Natural killer cell (primary cell): Measurements from ENCODE around the gene MEGF6. TPM values are rescaled to one million over a fixed set of nuclear protein-coding genes. Genes with fewer than 3 reads are reported as not detected.

Experiments used
- ATAC-seq, 3 donors: fragments of 150-1000 bp in 2 of 3; fragments of 200-7000 bp in 1 of 3; cut with Tn5 transposase; 1 replicate in 1 of 3; 2 replicates in 2 of 3; pipeline ENCODE4 v1.10.0; 2021; ENCODE audit warnings: mild to moderate bottlenecking in 2 of 3, moderate library complexity in 2 of 3
- DNase-seq, 2 donors: peaks; one replicate each; pipeline versions ENCODE4 v3.0.0 to v3.0.0-alpha.2; 2013 to 2021; ENCODE audit warnings: mixed read lengths in 1 of 2
- H3K27ac ChIP-seq: one replicate; pipeline ENCODE4 v1.5.1; 2013; ENCODE audit warnings: mild to moderate bottlenecking, low read length
- H3K27me3 ChIP-seq: one replicate; pipeline ENCODE4 v1.6.1; 2013; ENCODE audit warnings: low read length; ENCODE audit not compliant: control insufficient read depth, insufficient read depth
- H3K36me3 ChIP-seq: one replicate; pipeline ENCODE4 v1.6.1; 2013; ENCODE audit warnings: low read length; ENCODE audit not compliant: control insufficient read depth, insufficient read depth
- H3K4me1 ChIP-seq: one replicate; pipeline ENCODE4 v1.6.1; 2013; ENCODE audit warnings: low read length; ENCODE audit not compliant: control insufficient read depth, insufficient read depth
- H3K4me3 ChIP-seq: one replicate; pipeline ENCODE4 v1.5.1; 2013; ENCODE audit warnings: low read length
- H3K9me3 ChIP-seq: one replicate; pipeline ENCODE4 v1.6.1; 2013; ENCODE audit warnings: low read length; ENCODE audit not compliant: control insufficient read depth, insufficient read depth
- H3K27ac Mint-ChIP-seq, 2 donors: one replicate each; pipeline ENCODE4 v1.8.0; 2022; ENCODE audit warnings: mild to moderate bottlenecking in 2 of 2, mixed read lengths in 2 of 2, moderate library complexity in 1 of 2
- H3K27me3 Mint-ChIP-seq, 2 donors: one replicate each; pipeline ENCODE4 v1.8.0; 2022; ENCODE audit warnings: low read depth in 2 of 2, mixed read lengths in 2 of 2
- H3K36me3 Mint-ChIP-seq: one replicate; pipeline ENCODE4 v1.8.0; 2022; ENCODE audit warnings: mixed read lengths
- H3K4me1 Mint-ChIP-seq, 2 donors: one replicate each; pipeline ENCODE4 v1.8.0; 2022; ENCODE audit warnings: mixed read lengths in 2 of 2
- H3K4me3 Mint-ChIP-seq: one replicate; pipeline ENCODE4 v1.8.0; 2022; ENCODE audit warnings: mild to moderate bottlenecking, moderate library complexity, mixed read lengths
- H3K9me3 Mint-ChIP-seq, 2 donors: one replicate each; pipeline ENCODE4 v1.8.0; 2022; ENCODE audit warnings: mixed read lengths in 2 of 2
- CTCF ChIP-seq: fragments of 200-600 bp; IDR thresholded peaks from one replicate; pipeline ENCODE4 v1.8.0; 2022; ENCODE audit warnings: antibody characterized with exemption
- WGBS: methylation state at CpG from one replicate; pipeline ENCODE4 v1.1.7; 2013; ENCODE audit warnings: missing lambda C conversion rate; ENCODE audit not compliant: insufficient coverage; 5-methylcytosine and 5-hydroxymethylcytosine counted together
- intact Hi-C: fragments of 100-400 bp; cut with micrococcal nuclease; formaldehyde crosslinking; loops from one replicate; pipeline ENCODE4 v1.14.2; 2022
- total RNA-seq, 4 donors: library from RNA; stranded (reverse); fragments of 120-200 nt in 1 of 4; gene quantifications; one replicate each; pipeline versions ENCODE4 v1.2.3 to v1.2.4, GENCODE V29; 2013 to 2022

Gene MEGF6
- total RNA-seq, 3 donors from 2014 or later (not counting 1 experiment from before 2014, with no cell fraction given) = 3.1 to 15.6 (median 5.1) TPM

DNA sequence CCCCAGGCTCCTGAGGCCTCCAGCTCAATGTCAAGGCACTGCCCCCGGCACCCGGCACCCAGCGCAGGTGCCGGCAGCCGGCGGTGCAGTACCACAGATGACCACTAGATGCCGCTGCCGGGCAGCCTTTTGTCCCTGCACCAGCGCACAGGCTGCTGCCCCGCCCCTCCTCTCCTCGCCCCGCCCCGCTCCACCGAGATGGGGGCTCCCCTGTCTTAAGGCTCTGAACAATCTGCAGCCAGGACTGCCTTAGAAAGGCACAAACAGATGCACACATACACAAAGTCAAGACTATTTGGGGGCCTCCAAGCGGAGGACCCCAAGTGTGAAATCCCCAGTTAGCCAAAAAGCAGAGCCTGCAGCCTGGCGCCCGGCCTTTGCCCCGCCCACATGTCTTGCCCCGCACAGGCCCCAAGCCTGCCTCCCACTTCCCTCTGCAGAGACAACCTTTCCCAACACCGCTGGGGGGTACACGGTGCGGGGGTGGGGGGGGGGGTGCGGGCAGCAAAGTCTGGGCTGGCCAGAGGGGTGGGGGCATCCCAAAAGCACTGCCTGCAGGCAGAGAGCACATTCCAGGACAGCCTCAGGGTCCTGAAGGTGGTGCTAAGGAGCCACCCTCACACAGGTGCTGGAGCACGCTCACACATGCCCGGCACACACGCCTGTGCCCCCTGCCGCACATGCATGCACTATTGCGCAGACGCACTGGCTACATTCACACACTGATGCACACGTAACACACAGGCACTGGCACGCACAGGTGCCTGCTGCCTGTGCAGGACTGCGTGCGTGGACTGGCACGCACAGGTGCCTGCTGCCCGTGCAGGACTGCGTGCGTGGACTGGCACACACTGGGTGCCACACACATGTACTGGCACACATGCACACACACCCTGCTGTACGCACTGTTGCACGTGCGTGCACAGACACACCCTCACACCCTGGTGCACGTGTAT, 119.7 kb downstream of the MEGF6 start:
- no peaks in the 10 kb centered on the region for H3K36me3 ChIP-seq
- Mint-ChIP-seq H3K4me3 (no peak overlapping the region), H3K27ac (no peak overlapping the region)

GRCh38 chr1:3490046-3490745, 121.1 kb downstream of the MEGF6 start:
- no peak overlapping the region for H3K27ac Mint-ChIP-seq
- H3K9me3 ChIP-seq = no peaks in the 10 kb centered on the region
- ATAC-seq (no peak), DNase-seq (no peak)
- no peak for TF ChIP-seq CTCF
- no peaks in the 10 kb centered on the region for H3K9me3 Mint-ChIP-seq
- H3K27me3 ChIP-seq = no peaks in the 10 kb centered on the region
- H3K4me3 Mint-ChIP-seq = no peak overlapping the region
- no peak overlapping the region for H3K27ac ChIP-seq
- peaks cover 6% of the 10 kb centered on the region for H3K4me1 ChIP-seq
- H3K36me3 Mint-ChIP-seq = no peaks in the 10 kb centered on the region
- H3K27me3 Mint-ChIP-seq = peaks cover 0 to 4% of the 10 kb centered on the region in 2 donors
- 91% methylated on average over 23 of the region's 23 CpGs for WGBS
- H3K4me1 Mint-ChIP-seq = peaks cover 6 to 7% of the 10 kb centered on the region in 2 donors
- H3K4me3 ChIP-seq = no peak overlapping the region
- intact Hi-C loops = loop anchor here (2.0 kb wide), 1 partner anchor 235 kb away; no protein-coding TSS in a partner anchor
- H3K36me3 ChIP-seq = no peaks in the 10 kb centered on the region

More for the DNA sequence above, 119.7 kb downstream of the MEGF6 start:
- H3K27ac ChIP-seq = no peak overlapping the region
- Mint-ChIP-seq H3K9me3 (no peaks in the 10 kb centered on the region), H3K4me1 (peaks cover 6 to 7% of the 10 kb centered on the region in 2 donors), H3K36me3 (no peaks in the 10 kb centered on the region), H3K27me3 (peaks cover 0 to 4% of the 10 kb centered on the region in 2 donors)
- intact Hi-C loops = loop anchor here (1.0 to 2.0 kb wide), 2 partner anchors 128 to 233 kb away; no protein-coding TSS in a partner anchor
- H3K4me1 ChIP-seq = peaks cover 6% of the 10 kb centered on the region
- ATAC-seq (peak; percentile 94 to 99 (median 98)), DNase-seq (peak; percentile 84 to 88)
- peak; percentile 99 for TF ChIP-seq CTCF
- WGBS = 45% methylated on average over 35 of the region's 41 CpGs
- H3K27me3 ChIP-seq = no peaks in the 10 kb centered on the region
- H3K9me3 ChIP-seq = no peaks in the 10 kb centered on the region
- no peak overlapping the region for H3K4me3 ChIP-seq

DNA sequence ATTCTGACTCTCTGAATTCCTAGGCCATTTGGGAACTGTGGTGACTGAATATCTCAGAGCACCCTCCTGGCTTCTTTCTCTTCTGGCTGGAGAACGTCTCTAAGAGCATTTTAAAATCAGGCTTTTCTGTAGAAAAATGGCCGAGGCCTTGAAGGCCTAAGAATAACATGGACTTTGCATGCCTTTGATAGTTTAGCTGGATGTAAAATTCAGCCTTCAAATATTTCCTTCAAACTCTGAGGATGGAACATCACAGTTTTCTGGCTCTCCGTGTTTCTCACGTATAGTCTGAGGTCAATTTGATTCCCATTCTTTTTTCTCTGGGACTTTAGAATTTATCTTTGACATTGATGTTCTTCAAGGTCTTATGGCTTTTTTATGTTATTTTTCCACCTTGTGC, 122.9 kb downstream of the MEGF6 start:
- no peak for ATAC-seq
- no peak for TF ChIP-seq CTCF
- peaks cover 0 to 6% of the 10 kb centered on the region in 2 donors for H3K27me3 Mint-ChIP-seq

More for the DNA sequence above, 122.9 kb downstream of the MEGF6 start:
- Mint-ChIP-seq H3K4me3 (no peak overlapping the region), H3K9me3 (no peaks in the 10 kb centered on the region), H3K4me1 (peaks cover 6 to 7% of the 10 kb centered on the region in 2 donors), H3K36me3 (no peaks in the 10 kb centered on the region), H3K27ac (no peak overlapping the region)
- intact Hi-C loops = no loop called here
- H3K36me3 ChIP-seq = no peaks in the 10 kb centered on the region
- 97% methylated on average over 3 of the region's 4 CpGs for WGBS
- H3K27ac ChIP-seq = no peak overlapping the region
- peaks cover 6% of the 10 kb centered on the region for H3K4me1 ChIP-seq
- no peaks in the 10 kb centered on the region for H3K9me3 ChIP-seq
- H3K27me3 ChIP-seq = no peaks in the 10 kb centered on the region
- no peak overlapping the region for H3K4me3 ChIP-seq
- DNase-seq = no peak
